OCI-LY1 (cell line): ENCODE data around the gene SLC11A1.

Experiments
- EZH2 ChIP-seq: fragments of 200-600 bp; sonication (generic), shearing (Covaris generic); IDR thresholded peaks from 2 replicates; pipeline ENCODE4 v1.8.0; 2017; ENCODE audit warnings: borderline replicate concordance, mixed run types, mild to moderate bottlenecking, antibody characterized with exemption, low read length, moderate library complexity, mixed read lengths
- TF ChIP-seq, protein P1 (sequence below): fragments of 200-600 bp; sonication (generic), shearing (Covaris generic); IDR thresholded peaks from 2 replicates; pipeline ENCODE4 v1.5.1; 2017; ENCODE audit warnings: mild to moderate bottlenecking, antibody characterized with exemption, low read length, moderate library complexity, mixed read lengths

DNA sequence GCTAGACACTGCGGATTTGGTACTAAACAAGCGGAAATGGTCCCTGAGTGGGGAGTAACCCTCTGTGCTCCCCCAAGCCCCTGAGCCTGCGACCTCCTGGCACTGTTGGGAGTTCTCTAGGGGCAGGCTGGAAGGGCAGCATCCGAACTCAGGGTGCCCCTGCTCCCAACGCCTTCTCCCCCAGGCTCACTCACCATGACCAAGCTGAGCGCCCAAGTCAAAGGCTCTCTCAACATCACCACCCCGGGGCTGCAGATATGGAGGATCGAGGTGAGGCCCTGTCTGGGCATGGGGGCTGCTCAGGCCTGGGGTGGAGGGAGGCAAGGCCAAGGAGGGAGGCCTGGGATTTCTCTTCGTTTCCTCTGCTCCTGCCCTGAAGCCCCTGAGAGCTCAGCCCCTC is 41.5 kb downstream of the SLC11A1 start:
- TF ChIP-seq, protein P1, sequence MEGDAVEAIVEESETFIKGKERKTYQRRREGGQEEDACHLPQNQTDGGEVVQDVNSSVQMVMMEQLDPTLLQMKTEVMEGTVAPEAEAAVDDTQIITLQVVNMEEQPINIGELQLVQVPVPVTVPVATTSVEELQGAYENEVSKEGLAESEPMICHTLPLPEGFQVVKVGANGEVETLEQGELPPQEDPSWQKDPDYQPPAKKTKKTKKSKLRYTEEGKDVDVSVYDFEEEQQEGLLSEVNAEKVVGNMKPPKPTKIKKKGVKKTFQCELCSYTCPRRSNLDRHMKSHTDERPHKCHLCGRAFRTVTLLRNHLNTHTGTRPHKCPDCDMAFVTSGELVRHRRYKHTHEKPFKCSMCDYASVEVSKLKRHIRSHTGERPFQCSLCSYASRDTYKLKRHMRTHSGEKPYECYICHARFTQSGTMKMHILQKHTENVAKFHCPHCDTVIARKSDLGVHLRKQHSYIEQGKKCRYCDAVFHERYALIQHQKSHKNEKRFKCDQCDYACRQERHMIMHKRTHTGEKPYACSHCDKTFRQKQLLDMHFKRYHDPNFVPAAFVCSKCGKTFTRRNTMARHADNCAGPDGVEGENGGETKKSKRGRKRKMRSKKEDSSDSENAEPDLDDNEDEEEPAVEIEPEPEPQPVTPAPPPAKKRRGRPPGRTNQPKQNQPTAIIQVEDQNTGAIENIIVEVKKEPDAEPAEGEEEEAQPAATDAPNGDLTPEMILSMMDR: no peak
- TF ChIP-seq EZH2: no peak
